ENCODE measurements around the gene RNF7. TPM values are rescaled to one million over a fixed set of nuclear protein-coding genes. Genes with fewer than 3 reads are reported as not detected.

The RNF7 gene
- total and polyA plus RNA-seq, 2 of the 8 experiments (the other 6 are each of a cell fraction or from before 2014, with no cell fraction given): 78.4 to 113 TPM

- no peak for FAIRE-seq
- POLR2A ChIA-PET (ENCODE audit: partially characterized antibody): interaction anchor here (1.4 kb wide), 1 partner anchor 9 kb away, joined by 6 read pairs; no protein-coding TSS in a partner anchor
These were observed 26.4 kb downstream of the RNF7 start for GRCh38 chr3:141764465-141764864.

More at GRCh38 chr3:141764465-141764864, 26.4 kb downstream of the RNF7 start:
- Histone ChIP-seq H3K14ac (ENCODE audit: insufficient read length) (no peak overlapping the region), H3K27me3 (replicated peaks in 1 of 4; ENCODE audit: control insufficient read depth in 3 of 4, extremely low read depth in 1 of 4, insufficient read depth in 3 of 4, low read length in 3 of 4) (no peaks in the 10 kb centered on the region; a peak in 2 of 7 replicates), H2BK12ac (ENCODE audit: low read depth, low read length) (no peak overlapping the region), H3K23ac (ENCODE audit: insufficient read length) (no peak overlapping the region), H3K79me1 (ENCODE audit: low read depth, low read length) (no peaks in the 10 kb centered on the region; the same call in 1 of the 2 replicates), H3K18ac (ENCODE audit: extremely low read depth, low read length) (no peak overlapping the region), H3K4me2 (ENCODE audit: insufficient read depth in 1 of 2, low read depth in 2 of 2, low read length in 2 of 2) (no peak overlapping the region), H3K9me3 (ENCODE audit: insufficient read depth in 2 of 2, low read depth in 1 of 2, low read length in 1 of 2) (peaks cover 4 to 5% of the 10 kb centered on the region in 2 experiments; a peak in 1 of 4 replicates), H3K56ac (replicated peaks; ENCODE audit: insufficient read length, low read depth, low read length) (no peak overlapping the region), H2BK120ac (replicated peaks; ENCODE audit: low read depth, low read length) (no peak overlapping the region), H4K20me1 (replicated peaks in 1 of 2; ENCODE audit: control insufficient read depth in 1 of 2, insufficient read depth in 2 of 2, low read length in 2 of 2) (no peaks in the 10 kb centered on the region), H2AFZ (ENCODE audit: low read length) (no peak overlapping the region), H3K4me3 (ENCODE audit: extremely low read depth in 1 of 4, insufficient read depth in 2 of 4, low read depth in 3 of 4, low read length in 4 of 4) (no peak overlapping the region), H2BK20ac (ENCODE audit: low read length) (no peak overlapping the region), H3K4me1 (replicated peaks in 1 of 4; ENCODE audit: control insufficient read depth in 3 of 4, insufficient read depth in 4 of 4, low read length in 3 of 4) (no peaks in the 10 kb centered on the region), H4K8ac (ENCODE audit: extremely low read depth, insufficient read depth, low read length) (no peak overlapping the region), H2AK5ac (ENCODE audit: low read depth, low read length) (no peak overlapping the region), H3K79me2 (ENCODE audit: control insufficient read depth in 1 of 2, insufficient read depth in 2 of 2, low read length in 2 of 2) (no peaks in the 10 kb centered on the region), H3K4ac (replicated peaks; ENCODE audit: insufficient read length, low read depth, low read length) (peak overlapping the region; percentile 20), H2BK15ac (ENCODE audit: low read length) (no peak overlapping the region), H2BK5ac (ENCODE audit: low read depth, low read length) (0 out of 2 replicates have a peak overlapping the region, but pooled peaks have one; percentile 9), H3K23me2 (ENCODE audit: low read depth, low read length) (0 out of 2 replicates have a peak, but pooled peaks cover 2% of the 10 kb centered on the region), H3K9ac (replicated peaks in 1 of 4; ENCODE audit: extremely low read depth in 1 of 4, low read depth in 3 of 4, low read length in 3 of 4) (no peak overlapping the region), H4K5ac (ENCODE audit: insufficient read length, low read depth, low read length) (no peak overlapping the region), H3K27ac (ENCODE audit: low read depth, low read length) (no peak overlapping the region), H4K91ac (replicated peaks; ENCODE audit: insufficient read length, low read length) (no peak overlapping the region), H3K36me3 (ENCODE audit: control insufficient read depth in 2 of 4, insufficient read depth in 4 of 4, low read length in 3 of 4) (no peaks in the 10 kb centered on the region)
- WGBS, 2 experiments (ENCODE audit: extremely low coverage in 1 of 2, insufficient coverage in 1 of 2, insufficient read length in 1 of 2, insufficient replicate concordance in 2 of 2, low coverage in 1 of 2, low lambda C conversion rate in 2 of 2, missing lambda C conversion rate in 1 of 2): 88% methylated on average over 1 of the region's 1 CpG; no CpG with 5 or more reads in 1 of the 2 experiments
- no peak for TF ChIP-seq E2F6 (IDR thresholded peaks at IDR 0.05)
- TF ChIP-seq GTF2F1 (IDR thresholded peaks at IDR 0.05; ENCODE audit: borderline replicate concordance, low read depth, low read length): no peak
- no peak for DNase-seq (ENCODE audit: low read depth in 1 of 2, low spot score in 2 of 2)
- CTCF ChIA-PET (ENCODE audit: partially characterized antibody): interaction anchor here (1.5 to 2.6 kb wide), 2 partner anchors 18 to 28 kb away, joined by 5 to 7 read pairs; no protein-coding TSS in a partner anchor
